LNCAP (cell line): ENCODE data around the gene MYADML2.

Experiments
- TF ChIP-seq, protein P1 (sequence below): fragments of 450-650 bp; IDR thresholded peaks from 2 replicates; pipeline ENCODE4 v1.5.1; 2017; ENCODE audit warnings: mild to moderate bottlenecking

Gene MYADML2

DNA sequence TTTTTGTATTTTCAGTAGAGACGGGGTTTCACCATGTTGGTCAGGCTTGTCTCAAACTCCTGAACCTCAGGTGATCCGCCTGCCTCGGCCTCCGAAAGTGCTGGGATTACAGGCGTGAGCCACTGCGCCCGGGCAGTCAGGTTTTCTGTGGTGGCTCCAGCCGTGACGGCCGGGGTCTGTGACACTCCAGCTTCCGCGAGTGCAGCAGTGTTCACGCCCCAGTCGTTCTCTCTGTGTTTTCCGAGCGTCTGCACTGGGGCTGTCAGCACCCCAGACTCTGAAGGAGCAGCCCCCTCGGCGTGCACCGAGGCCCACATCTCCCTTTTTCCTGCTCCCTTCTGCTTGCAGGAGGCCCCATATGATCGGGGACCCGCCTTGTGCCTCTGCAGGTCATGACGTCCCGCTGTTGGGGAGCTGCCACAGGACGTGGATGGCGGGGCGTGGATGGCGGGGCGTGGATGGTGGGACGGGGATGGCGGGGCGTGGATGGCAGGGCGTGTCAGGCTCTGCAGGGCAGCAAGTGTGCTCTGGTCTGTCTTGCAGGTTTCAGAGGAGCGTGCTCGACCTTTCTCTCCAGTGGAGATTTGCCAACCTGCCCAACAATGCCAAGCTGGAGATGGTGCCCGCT, 36.1 kb upstream of the MYADML2 start:
- TF ChIP-seq, protein P1, sequence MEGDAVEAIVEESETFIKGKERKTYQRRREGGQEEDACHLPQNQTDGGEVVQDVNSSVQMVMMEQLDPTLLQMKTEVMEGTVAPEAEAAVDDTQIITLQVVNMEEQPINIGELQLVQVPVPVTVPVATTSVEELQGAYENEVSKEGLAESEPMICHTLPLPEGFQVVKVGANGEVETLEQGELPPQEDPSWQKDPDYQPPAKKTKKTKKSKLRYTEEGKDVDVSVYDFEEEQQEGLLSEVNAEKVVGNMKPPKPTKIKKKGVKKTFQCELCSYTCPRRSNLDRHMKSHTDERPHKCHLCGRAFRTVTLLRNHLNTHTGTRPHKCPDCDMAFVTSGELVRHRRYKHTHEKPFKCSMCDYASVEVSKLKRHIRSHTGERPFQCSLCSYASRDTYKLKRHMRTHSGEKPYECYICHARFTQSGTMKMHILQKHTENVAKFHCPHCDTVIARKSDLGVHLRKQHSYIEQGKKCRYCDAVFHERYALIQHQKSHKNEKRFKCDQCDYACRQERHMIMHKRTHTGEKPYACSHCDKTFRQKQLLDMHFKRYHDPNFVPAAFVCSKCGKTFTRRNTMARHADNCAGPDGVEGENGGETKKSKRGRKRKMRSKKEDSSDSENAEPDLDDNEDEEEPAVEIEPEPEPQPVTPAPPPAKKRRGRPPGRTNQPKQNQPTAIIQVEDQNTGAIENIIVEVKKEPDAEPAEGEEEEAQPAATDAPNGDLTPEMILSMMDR = no peak

DNA sequence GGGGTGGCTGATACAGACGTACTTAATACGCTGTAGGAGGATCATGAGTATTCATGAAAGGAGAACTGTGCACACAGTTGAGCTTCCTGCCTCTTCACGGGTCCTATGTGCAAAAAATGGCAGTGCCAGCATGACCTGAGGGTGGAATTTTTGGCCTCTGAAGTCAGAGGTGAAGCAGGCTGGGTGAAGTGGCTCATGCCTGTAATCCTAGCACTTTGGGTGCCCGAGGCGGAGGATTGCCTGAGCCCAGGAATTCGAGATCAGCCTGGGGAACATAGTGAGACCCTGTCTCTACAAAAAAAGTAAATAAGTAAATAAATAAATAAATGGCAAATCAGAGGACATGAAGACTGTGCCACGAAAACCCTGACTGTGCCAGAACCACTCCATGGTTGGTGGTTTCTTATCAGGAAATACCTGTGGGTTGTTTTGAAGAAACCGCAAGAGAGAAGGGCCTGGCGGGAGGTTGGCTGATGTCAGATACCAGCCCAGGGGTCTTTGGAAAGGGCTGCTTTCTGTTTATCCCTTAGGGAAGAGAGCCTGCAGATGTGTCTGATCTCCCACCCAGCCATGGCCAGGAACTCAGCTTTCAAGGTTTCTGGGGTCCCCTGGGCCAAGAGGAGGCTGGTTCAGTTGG, 33.8 kb upstream of the MYADML2 start:
- TF ChIP-seq, protein P1 = no peak

DNA sequence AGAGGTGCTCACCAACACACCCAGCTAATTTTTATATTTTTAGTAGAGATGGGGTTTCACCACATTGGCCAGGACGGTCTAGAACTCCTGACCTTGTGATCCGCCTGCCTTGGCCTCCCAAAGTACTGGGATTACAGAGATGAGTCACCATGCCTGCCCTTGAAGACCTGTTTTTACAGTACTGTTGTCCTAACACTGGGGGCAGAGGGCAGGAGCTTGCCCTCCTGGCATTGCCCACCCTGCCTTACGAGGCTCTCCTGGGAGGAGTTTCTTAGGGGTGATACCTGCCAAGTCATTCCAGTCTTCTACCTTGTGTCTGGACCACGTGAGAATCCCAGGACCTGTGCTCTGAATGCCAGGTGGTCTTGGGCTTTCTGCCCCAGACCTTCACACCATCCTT, 33.1 kb upstream of the MYADML2 start:
- TF ChIP-seq, protein P1 = no peak

- TF ChIP-seq, protein P1 = no peak
Observed at GRCh38 chr17:81978524-81979298, 31.7 kb upstream of the MYADML2 start.

DNA sequence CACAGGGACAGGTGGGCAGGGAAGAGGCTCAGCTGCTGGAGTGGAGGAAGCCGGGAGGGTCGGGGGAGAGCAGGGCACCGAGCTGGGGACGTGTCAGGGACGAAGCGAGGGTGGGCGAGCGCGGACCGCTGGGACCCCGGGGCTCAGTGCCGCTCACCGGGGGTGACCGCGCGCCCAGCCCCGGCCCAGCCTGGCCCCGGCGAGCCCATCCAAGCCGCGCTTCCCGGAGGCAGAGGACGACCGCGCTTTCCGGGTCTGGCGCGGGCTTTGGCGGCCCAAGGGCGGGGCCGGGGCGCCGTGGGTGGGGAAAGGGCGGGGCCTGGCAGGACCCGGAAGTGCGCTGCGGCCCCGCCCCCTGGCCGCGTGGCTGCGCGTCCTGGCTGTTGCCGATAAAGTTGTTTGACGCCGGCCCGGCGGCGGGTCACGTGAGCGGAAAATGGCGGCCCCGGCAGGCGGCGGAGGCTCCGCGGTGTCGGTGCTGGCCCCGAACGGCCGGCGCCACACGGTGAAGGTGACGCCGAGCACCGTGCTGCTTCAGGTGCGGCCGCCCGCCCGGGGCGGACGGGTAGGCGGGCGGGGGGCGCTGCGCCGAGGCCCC, 30.3 kb upstream of the MYADML2 start, which contains the start of gene ASPSCR1:
Gene ASPSCR1 (plus strand): TSS at position 419 of the 598 bp plus-strand sequence. CDS start 18 bp downstream, at position 437.
- TF ChIP-seq, protein P1 = no peak

GRCh38 chr17:81976332-81977210, 29.5 kb upstream of the MYADML2 start:
- TF ChIP-seq, protein P1 = no peak
